SJCRH30 (cell line): ENCODE data around the gene PICALM. TPM values are rescaled to one million over a fixed set of nuclear protein-coding genes. Genes with fewer than 3 reads are reported as not detected.

Experiments used
- DNase-seq, 2 experiments: peaks; one replicate each; pipeline ENCODE4 v3.0.0-alpha.2; 2015 to 2020
- H3K27ac ChIP-seq: fragments of 250-450 bp; sonication (Bioruptor Pico); 2 replicates; pipeline ENCODE4 v1.5.1; 2020; ENCODE audit warnings: mild to moderate bottlenecking, moderate library complexity
- H3K27me3 ChIP-seq: fragments of 250-450 bp; sonication (Bioruptor Pico); 2 replicates; pipeline ENCODE4 v1.5.1; 2020; ENCODE audit warnings: mild to moderate bottlenecking, moderate library complexity
- H3K36me3 ChIP-seq: fragments of 250-450 bp; sonication (Bioruptor Pico); 2 replicates; pipeline ENCODE4 v1.5.1; 2020; ENCODE audit warnings: mild to moderate bottlenecking, moderate library complexity
- H3K4me1 ChIP-seq: fragments of 250-450 bp; sonication (Bioruptor Pico); 2 replicates; pipeline ENCODE4 v1.5.1; 2020; ENCODE audit warnings: mild to moderate bottlenecking, moderate library complexity
- H3K4me3 ChIP-seq: fragments of 250-450 bp; sonication (Bioruptor Pico); 2 replicates; pipeline ENCODE4 v1.5.1; 2020; ENCODE audit warnings: mild to moderate bottlenecking, moderate library complexity
- H3K9me3 ChIP-seq: fragments of 250-450 bp; sonication (Bioruptor Pico); replicated peaks from 2 replicates; pipeline ENCODE4 v1.5.1; 2020; ENCODE audit warnings: mild to moderate bottlenecking, moderate library complexity
- total RNA-seq: library from RNA; depleted of rRNA; stranded (reverse); fragments of >200 nt; shearing (Covaris generic); gene quantifications from 2 replicates; pipeline ENCODE4 v1.2.3, GENCODE V29; 2014

Gene PICALM
- total RNA-seq, 1 experiment from 2014 or later = 242 TPM

DNA sequence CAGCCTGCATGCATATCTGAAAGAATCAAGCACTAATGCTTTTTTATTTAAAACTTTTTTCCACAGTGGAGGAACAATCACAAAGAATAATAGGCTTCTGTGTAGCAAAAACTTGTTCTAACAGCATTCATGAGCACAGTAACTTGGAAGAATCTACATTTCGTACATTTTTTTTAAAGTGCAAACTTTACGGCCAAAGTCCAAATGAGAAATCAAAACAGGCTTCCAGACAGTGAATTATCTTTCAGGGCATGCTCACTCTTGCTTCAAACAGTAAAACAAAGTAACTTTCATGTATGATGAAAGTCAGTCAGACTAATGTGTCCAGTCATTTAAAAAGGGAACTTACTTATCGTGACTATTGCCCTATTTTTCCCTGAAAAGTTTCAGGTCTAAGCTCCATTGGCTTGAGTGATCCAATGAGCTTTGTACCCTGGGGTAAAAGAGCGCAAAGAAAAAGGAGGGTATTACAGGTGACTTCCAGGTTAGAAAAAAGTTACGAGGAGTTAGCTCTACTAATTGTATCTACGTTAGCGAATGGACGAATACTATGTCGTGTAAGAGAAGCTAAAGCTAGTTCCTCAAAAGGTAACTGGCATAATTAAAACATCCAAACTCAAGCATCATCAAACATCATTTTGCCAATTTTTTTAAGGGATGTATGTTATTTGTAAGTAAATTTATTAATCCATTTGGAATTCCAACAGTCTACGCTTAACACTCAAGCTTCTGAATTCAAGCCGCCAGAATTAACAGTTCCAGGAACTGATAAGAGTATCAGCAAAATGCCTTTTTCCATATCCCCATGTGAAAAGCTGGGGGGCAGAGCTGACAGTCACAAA is 1.7 kb downstream of the PICALM start:
- no peaks in the 10 kb centered on the region; the same call in 1 of the 2 replicates for H3K36me3 ChIP-seq
- no peaks in the 10 kb centered on the region for H3K9me3 ChIP-seq
- H3K27ac ChIP-seq = peak overlapping the region; percentile 99
- peaks cover 29% of the 10 kb centered on the region for H3K4me1 ChIP-seq
- H3K4me3 ChIP-seq = peak overlapping the region; percentile 74
- H3K27me3 ChIP-seq = no peaks in the 10 kb centered on the region
- peak in 1 of 2 experiments; percentile 24 for DNase-seq

DNA sequence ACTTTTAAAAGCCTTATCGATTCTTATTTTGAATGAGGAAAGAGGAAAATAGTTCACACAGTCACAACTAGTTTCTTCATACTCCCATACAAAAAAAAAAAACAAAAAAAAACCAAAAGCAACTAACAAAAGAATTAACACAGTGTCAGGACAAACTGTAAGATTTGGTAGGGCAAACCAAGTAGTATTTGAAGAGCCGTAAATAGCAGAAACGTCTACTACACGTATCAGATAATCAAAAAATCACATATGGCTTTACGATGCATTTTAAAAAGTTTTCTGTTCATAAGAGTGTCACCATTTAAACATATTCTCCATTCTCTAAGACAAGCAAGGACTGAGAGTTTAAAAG is 2.3 kb downstream of the PICALM start:
- H3K4me3 ChIP-seq = peak overlapping the region; percentile 74
- H3K27me3 ChIP-seq = no peaks in the 10 kb centered on the region
- peak overlapping the region; percentile 99; the same call in 1 of the 2 replicates for H3K27ac ChIP-seq
- H3K4me1 ChIP-seq = peaks cover 29% of the 10 kb centered on the region
- H3K9me3 ChIP-seq = no peaks in the 10 kb centered on the region
- H3K36me3 ChIP-seq = no peaks in the 10 kb centered on the region; the same call in 1 of the 2 replicates
- no peak for DNase-seq

DNA sequence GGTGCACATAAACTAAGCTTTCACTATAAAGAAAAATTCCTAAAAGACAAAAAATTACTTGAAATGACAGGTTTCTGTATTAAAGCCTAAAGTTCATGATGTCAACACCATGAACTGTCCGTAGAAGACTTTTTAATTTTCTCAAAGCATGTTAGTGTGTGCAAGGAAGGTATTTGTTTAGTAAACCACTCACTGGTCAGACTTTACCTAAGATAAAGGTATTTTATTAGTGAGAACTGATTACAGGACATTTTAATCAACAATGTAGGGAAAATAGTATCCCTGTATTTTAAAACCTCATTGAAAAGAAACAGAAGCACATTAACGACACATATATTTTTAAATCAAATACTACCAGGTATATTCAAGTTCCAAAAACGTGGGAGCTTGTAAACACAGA is 2.9 kb downstream of the PICALM start:
- H3K27ac ChIP-seq = no peak overlapping the region
- no peak for DNase-seq

DNA sequence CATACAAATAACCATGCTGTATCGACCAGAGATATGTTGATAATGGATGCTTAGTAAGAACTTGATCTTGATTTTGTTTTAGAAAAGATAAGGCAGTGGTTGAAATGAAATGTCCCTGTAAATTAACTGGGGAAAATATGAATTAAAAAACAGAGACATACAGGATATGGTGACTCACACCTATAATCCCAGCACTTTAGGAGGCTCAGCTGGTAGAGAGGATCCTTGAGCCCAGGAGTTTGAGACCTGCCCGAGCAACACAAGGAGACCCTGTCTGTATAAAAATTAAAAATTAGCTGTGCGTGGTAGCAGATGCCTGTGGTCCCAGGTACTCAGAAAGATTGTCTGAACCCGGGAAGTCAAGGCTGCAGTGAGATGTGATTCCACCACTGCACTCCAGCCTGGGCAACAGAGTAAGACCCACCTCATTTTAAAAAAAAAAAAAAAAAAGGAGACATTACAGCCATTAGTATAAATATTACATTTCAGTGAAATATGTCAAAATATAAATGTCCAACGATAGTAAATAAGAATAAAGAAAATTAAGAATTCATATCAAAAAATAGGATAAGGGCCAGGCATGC is 4.6 kb downstream of the PICALM start:
- Histone ChIP-seq H3K4me3 (no peak overlapping the region), H3K27me3 (no peaks in the 10 kb centered on the region), H3K9me3 (no peaks in the 10 kb centered on the region), H3K36me3 (peaks cover 3% of the 10 kb centered on the region; the same call in 1 of the 2 replicates), H3K4me1 (peaks cover 19% of the 10 kb centered on the region), H3K27ac (no peak overlapping the region; the same call in 1 of the 2 replicates)
- peak; percentile 34 to 45 for DNase-seq

More for the DNA sequence above, 2.9 kb downstream of the PICALM start:
- Histone ChIP-seq H3K4me3 (peak overlapping the region; percentile 74), H3K36me3 (peaks cover 3% of the 10 kb centered on the region; the same call in 1 of the 2 replicates), H3K4me1 (peaks cover 29% of the 10 kb centered on the region), H3K9me3 (no peaks in the 10 kb centered on the region), H3K27me3 (no peaks in the 10 kb centered on the region)

DNA sequence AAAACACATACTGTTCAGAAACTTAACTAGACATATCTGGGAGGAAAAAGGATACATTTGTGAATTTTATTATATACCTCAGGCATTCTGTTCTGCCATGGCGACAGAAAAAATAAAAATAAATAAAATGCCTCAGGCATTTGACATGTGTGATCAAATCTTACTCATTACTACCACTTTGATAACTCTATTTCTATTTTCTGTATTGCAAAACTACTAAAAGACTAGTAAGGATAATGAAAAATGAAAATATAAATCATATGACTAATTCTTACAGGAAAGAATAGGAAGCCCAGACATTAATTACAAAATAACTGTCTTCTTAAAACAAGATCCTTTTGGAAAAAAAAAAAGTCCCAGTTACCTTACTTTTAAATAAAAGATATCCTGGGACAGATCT is 5.3 kb downstream of the PICALM start:
- H3K27ac ChIP-seq = no peak overlapping the region
- DNase-seq = no peak

DNA sequence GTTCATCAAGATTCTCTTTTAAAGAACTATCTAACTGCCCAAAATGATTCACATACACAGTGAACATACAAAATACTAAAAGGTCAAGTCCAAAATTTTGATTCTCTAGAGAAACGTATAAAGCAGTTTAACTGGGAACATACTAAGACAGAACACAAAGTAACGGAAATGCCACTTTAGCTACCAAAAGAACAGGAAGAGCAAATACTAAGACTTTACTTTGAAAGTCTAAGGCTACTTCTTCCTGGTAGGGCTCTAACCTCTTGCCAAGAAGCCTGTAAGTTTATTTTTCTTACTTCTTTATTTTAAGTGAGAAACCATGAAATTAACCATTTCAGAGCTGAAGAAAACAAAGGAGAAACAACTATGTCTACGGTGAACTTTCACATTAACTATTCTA is 6.2 kb downstream of the PICALM start:
- H3K9me3 ChIP-seq = no peaks in the 10 kb centered on the region
- no peak for DNase-seq
- H3K27me3 ChIP-seq = no peaks in the 10 kb centered on the region
- H3K4me1 ChIP-seq = peaks cover 19% of the 10 kb centered on the region
- no peak overlapping the region for H3K27ac ChIP-seq
- no peak overlapping the region for H3K4me3 ChIP-seq
- peaks cover 3% of the 10 kb centered on the region; the same call in 1 of the 2 replicates for H3K36me3 ChIP-seq

More for the DNA sequence above, 5.3 kb downstream of the PICALM start:
- Histone ChIP-seq H3K9me3 (no peaks in the 10 kb centered on the region), H3K4me1 (peaks cover 19% of the 10 kb centered on the region), H3K36me3 (peaks cover 3% of the 10 kb centered on the region; the same call in 1 of the 2 replicates), H3K27me3 (no peaks in the 10 kb centered on the region), H3K4me3 (no peak overlapping the region)

DNA sequence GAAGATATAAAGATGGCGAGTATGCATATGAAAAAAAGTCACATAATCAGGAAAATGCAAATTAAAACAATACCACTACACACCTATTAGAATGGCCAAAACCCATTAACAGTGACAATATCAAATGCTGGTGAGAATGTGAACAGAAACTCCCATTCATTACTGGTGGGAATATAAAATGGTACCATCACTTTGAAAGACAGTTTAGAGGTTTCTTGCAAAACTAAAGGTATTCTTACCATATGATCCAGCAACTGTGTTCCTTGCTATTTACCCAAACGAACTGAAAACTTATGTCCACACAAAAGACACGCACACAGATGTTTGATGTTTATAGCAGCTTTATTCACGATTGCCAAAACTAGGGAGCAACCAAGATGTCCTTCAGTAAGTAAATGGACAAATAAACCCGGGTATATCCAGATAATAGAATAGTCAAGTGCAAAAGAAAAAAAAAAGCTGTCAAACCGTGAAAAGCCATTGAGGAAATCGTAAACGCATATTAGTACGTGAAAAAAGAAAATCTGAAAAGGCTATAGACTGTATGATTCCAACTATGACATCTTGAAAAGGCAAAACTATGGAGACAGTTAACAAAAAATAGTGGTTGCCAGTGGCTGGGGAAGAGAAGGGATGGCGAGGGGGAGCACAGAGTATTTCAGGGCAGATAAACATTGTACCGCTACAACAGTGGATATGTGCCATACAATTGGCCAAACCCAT is 7.2 kb downstream of the PICALM start:
- no peak overlapping the region for H3K27ac ChIP-seq
- peaks cover 3% of the 10 kb centered on the region; the same call in 1 of the 2 replicates for H3K36me3 ChIP-seq
- no peaks in the 10 kb centered on the region for H3K27me3 ChIP-seq
- peaks cover 19% of the 10 kb centered on the region for H3K4me1 ChIP-seq
- no peak overlapping the region for H3K4me3 ChIP-seq
- no peaks in the 10 kb centered on the region for H3K9me3 ChIP-seq
- no peak for DNase-seq

DNA sequence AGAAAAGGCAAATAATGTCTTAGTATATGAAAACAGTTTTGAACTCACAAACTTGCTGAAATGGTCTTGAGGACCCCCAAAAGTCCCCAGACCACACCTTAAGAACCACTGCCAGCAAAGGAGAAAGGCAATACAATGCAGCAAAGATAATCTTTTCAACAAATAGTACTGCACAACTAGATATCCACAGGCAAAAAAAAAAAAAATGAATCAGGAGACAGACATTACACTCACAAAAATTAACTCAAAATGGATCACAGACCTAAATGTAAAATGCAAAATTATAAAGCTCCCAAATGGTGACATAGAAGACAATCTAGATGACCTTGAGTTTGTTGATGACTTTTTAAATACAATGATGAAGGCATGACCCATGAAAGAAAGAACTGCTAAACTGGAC is 8.3 kb downstream of the PICALM start:
- Histone ChIP-seq H3K27me3 (no peaks in the 10 kb centered on the region), H3K36me3 (peaks cover 3% of the 10 kb centered on the region; the same call in 1 of the 2 replicates), H3K4me1 (peaks cover 18% of the 10 kb centered on the region), H3K27ac (no peak overlapping the region), H3K4me3 (no peak overlapping the region), H3K9me3 (no peaks in the 10 kb centered on the region)
- DNase-seq = no peak

DNA sequence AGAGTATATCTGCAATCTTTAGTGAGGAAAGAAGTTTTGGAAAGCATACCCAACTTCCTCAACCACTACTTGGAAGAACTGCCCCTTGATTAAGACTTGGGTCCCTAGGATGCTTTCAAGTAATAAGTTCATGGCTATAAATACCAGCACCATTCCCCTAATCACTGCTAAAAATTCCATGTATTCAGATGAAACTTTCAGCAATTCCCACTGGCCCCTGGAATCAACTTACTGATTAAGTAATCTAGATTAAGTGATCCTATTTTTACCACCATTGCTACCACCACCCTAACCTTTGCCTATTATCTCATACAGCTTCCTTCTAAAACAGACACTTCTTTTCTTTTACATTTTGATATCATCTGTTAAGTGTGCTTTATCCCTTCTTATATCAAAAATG is 10.5 kb downstream of the PICALM start:
- no peak overlapping the region for H3K4me3 ChIP-seq
- peaks cover 5% of the 10 kb centered on the region for H3K4me1 ChIP-seq
- peaks cover 3% of the 10 kb centered on the region; the same call in 1 of the 2 replicates for H3K36me3 ChIP-seq
- no peaks in the 10 kb centered on the region for H3K27me3 ChIP-seq
- no peak for DNase-seq
- H3K9me3 ChIP-seq = no peaks in the 10 kb centered on the region
- no peak overlapping the region for H3K27ac ChIP-seq

DNA sequence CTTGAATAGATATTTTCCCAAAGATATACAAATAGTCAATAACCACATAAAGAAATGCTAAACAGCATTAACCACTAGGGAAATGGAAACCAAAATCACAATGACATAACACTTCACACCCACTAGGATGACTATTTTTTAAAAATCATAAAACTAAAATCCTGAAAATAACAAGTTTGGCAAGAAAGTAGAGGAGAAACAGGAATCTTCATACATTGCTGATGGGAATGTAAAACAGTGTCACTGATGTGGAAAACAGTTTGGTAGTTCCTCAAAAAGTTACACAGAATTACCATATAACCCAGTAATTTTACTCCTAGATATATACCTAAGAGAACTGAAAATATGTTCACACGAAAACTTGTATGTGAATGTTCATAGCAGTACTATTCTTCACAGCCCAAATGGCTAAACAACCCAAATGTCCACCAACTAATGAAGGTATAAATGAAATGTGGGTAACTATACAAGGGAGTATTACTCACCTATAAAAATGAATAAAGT is 12.5 kb downstream of the PICALM start:
- Histone ChIP-seq H3K4me3 (no peak overlapping the region), H3K27ac (no peak overlapping the region), H3K27me3 (no peaks in the 10 kb centered on the region), H3K36me3 (0 out of 2 replicates have a peak, but pooled peaks cover 2% of the 10 kb centered on the region), H3K4me1 (no peaks in the 10 kb centered on the region), H3K9me3 (no peaks in the 10 kb centered on the region)
- no peak for DNase-seq

DNA sequence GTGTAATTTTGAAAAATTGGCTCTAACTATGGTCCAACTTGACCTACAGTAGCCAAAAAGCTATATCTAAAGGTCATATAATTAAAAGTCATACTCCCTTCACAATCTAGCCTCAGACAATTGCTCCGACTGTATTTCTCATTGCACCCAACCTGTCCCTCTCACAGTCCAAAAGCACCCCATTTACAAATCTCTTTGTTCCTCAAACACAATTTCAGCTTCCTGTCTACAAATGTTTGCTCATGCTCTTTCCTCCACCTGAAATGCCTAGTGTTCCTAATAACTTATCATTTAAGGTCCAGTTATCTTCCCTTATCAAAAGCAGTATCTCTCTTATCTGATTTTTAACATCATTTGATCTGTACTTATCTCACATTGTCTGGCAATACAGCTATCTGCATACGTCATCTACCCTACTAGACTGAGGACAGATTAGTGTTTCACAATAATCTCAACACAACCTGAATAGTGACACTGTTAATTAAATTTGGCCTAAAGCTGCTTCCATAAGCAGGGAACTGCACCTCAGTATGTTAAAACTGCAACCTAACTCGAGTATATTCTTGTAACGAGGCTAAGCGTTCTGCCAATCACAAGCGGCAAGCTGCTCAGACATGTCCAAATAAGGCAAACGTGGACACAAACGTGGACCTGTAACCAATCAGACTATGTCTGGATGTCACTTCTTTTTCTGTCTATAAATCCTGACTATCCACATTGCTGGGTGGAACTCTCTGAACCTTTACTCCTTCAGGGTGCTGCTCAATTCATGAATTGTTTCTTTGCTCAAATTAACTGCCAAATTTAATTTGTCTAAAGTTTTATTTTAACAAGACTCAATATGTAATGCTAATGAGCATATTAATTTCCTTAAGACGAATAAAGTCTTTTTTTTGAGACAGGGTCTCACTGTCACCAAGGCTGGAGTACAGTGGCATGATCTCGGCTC is 15.9 kb downstream of the PICALM start:
- no peaks in the 10 kb centered on the region for H3K4me1 ChIP-seq
- H3K27me3 ChIP-seq = no peaks in the 10 kb centered on the region
- no peak overlapping the region for H3K4me3 ChIP-seq
- no peak for DNase-seq
- H3K27ac ChIP-seq = no peak overlapping the region
- no peaks in the 10 kb centered on the region for H3K36me3 ChIP-seq
- no peaks in the 10 kb centered on the region for H3K9me3 ChIP-seq

DNA sequence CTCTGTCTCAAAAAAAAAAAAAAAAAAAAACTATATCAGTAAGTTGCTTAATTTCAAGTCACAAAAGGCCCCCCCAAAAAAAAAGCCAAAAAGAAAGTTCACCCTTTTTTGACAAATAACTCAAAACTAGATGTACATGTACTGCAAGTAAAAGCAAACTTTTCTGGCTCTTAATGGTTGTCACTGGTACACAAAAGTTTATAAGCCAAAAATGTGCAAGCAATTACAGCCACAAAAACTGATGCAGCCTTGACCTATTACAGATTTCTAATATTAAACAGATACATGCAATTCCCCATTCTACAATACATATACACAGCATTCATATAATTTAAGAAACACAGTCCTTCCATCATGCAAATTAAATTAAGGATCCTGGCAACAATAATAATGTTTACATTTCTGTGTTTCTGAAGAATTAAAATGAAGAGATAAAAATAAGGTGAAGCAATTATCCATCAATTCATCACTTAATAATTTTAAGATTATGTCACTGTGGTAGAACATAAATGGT is 18.6 kb downstream of the PICALM start:
- Histone ChIP-seq H3K4me3 (no peak overlapping the region), H3K36me3 (no peaks in the 10 kb centered on the region), H3K27ac (no peak overlapping the region), H3K4me1 (no peaks in the 10 kb centered on the region), H3K9me3 (no peaks in the 10 kb centered on the region), H3K27me3 (no peaks in the 10 kb centered on the region)
- no peak for DNase-seq

DNA sequence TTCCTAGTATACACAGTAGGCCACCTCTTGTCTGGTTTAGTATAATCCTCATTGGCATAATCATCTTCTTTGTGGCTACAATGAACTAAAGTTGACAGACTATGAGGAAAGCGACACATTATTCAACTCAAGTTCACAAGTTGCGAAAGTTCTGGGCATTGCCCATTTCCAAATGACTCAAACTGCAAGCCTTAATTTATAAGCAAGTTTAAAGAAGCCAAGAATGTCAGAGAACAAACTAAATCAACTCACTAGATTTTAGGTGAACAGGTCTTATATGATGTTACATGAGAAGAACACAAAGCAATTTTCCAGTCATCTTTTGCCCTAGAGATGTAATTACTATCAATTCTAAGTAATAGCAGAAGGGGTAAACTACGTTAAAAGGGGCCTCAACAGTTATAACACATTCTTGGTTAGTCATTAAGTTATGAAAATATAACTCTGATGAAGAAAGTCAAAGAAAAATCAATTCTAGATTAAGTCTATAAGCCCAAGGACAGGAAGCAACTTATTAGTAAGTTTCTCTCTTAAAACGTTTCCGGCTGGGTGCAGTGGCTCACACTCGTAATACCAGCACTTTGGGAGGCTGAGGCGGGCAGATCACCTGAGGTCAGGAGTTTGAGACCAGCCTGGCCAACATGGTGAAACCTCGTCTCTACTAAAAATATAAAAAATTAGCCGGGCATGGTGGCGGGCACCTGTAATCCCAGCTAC is 21.5 kb downstream of the PICALM start:
- Histone ChIP-seq H3K27ac (no peak overlapping the region), H3K27me3 (no peaks in the 10 kb centered on the region), H3K4me3 (no peak overlapping the region), H3K9me3 (no peaks in the 10 kb centered on the region), H3K4me1 (peaks cover 17% of the 10 kb centered on the region), H3K36me3 (no peaks in the 10 kb centered on the region)
- no peak for DNase-seq
